NCI-H226 (cell line): Measurements from ENCODE around the gene MAD1L1.

ENCODE experiments used
- DNase-seq: peaks from one replicate; pipeline ENCODE4 v3.0.0-alpha.2; 2015

Gene MAD1L1

GRCh38 chr7:2019711-2020511 is 212.8 kb downstream of the MAD1L1 start:
- no peak for DNase-seq

GRCh38 chr7:2019461-2019710 is 213.4 kb downstream of the MAD1L1 start:
- no peak for DNase-seq

GRCh38 chr7:2018569-2019460 is 213.9 kb downstream of the MAD1L1 start:
- DNase-seq: no peak

GRCh38 chr7:2017914-2018568 is 214.7 kb downstream of the MAD1L1 start:
- no peak for DNase-seq

GRCh38 chr7:2017481-2017891 is 215.3 kb downstream of the MAD1L1 start:
- DNase-seq: no peak

GRCh38 chr7:2016761-2017480 is 215.8 kb downstream of the MAD1L1 start:
- DNase-seq: no peak

GRCh38 chr7:2016021-2016631 is 216.6 kb downstream of the MAD1L1 start:
- no peak for DNase-seq

GRCh38 chr7:2015251-2015871 is 217.4 kb downstream of the MAD1L1 start:
- DNase-seq: no peak

- DNase-seq: no peak
Measured at GRCh38 chr7:2014391-2015241, 218.1 kb downstream of the MAD1L1 start.

GRCh38 chr7:2013381-2014311 is 219.1 kb downstream of the MAD1L1 start:
- no peak for DNase-seq

- DNase-seq: no peak
Measured at GRCh38 chr7:2012981-2013380, 219.8 kb downstream of the MAD1L1 start.

- DNase-seq: no peak
Measured at GRCh38 chr7:2012044-2012900, 220.5 kb downstream of the MAD1L1 start.

GRCh38 chr7:2011266-2012043 is 221.3 kb downstream of the MAD1L1 start:
- no peak for DNase-seq

GRCh38 chr7:2010551-2011265 is 222.0 kb downstream of the MAD1L1 start:
- no peak for DNase-seq

GRCh38 chr7:2010101-2010500 is 222.6 kb downstream of the MAD1L1 start:
- no peak for DNase-seq

- no peak for DNase-seq
Measured at GRCh38 chr7:2009541-2010001, 223.2 kb downstream of the MAD1L1 start.

- no peak for DNase-seq
Measured at GRCh38 chr7:2008936-2009540, 223.7 kb downstream of the MAD1L1 start.
